HG03439 (cell line): ENCODE results near the gene LRRC8D.
"Not testable (repeated sequence)": the region's sequence is repeated elsewhere in the genome, so short reads cannot be mapped to it uniquely, and the experiment has no call there.

Source experiments
- ATAC-seq: cut with Tn5 transposase; IDR thresholded peaks from one replicate; pipeline ENCODE4 v1.9.1; 2021; ENCODE audit warnings: mild to moderate bottlenecking, moderate library complexity; ENCODE audit not compliant: unreplicated experiment

Gene LRRC8D

DNA sequence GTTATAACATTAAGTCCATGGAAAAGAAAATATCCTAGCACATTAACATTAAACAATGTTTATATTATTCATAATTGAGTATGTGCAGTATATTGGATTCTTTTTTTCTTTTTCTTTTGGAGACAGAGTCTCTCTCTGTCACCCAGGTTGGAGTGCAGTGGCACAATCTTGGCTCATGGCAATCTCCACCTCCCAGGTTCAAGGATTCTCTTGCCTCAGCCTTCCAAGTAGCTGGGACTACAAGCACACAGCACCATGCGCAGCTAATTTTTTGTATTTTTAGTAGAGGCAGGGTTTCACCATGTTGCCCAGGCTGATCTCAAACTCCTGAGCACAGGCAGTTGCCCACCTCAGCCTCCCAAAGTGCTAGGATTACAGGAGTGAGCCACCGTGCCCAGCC lies 162.0 kb downstream of the LRRC8D start:
- not testable (repeated sequence) for ATAC-seq

- ATAC-seq, result not testable (repeated sequence)
Measured at GRCh38 chr1:89984564-89985116, 163.8 kb downstream of the LRRC8D start.

DNA sequence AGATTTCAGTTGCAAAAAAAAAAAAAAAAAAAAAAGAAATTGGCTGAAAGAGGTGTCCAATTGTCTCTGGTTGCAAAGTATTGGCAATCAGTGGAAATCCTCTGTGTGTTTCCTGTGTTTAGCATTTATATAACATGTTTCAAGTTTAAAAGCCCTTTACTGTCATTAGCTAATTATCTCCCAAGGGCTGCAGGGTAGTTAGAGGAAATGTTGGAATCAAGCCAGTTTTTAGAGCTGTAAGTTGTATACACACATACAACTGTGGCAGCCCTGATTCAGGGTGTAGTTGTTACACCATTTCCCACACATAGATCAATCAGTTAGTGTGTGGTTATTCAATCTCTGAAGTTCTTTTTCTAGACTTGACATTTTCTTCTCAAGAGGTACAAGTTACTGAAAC lies 165.2 kb downstream of the LRRC8D start:
- no peak for ATAC-seq
